ENCODE data around the gene LRRC74B.
"Not testable (repeated sequence)": the region's sequence is repeated elsewhere in the genome, so short reads cannot be mapped to it uniquely, and the experiment has no call there.

The LRRC74B gene

GRCh38 chr22:20999350-21000206 lies 46.2 kb upstream of the LRRC74B start:
- H3K4me3 ChIP-seq (ENCODE audit: low read length): no peak overlapping the region
- no peak for TF ChIP-seq CTCF (IDR thresholded peaks at IDR 0.05; ENCODE audit: insufficient read depth, low read depth, low read length, missing control alignments)
- DNase-seq (ENCODE audit: low read depth): no peak

- peak overlapping the region; percentile 82 for H3K4me3 ChIP-seq (ENCODE audit: low read length)
- no peak for TF ChIP-seq CTCF (IDR thresholded peaks at IDR 0.05; ENCODE audit: insufficient read depth, low read depth, low read length, missing control alignments)
- peak; percentile 19 for DNase-seq (ENCODE audit: low read depth)
Observed at GRCh38 chr22:21000207-21000986, 45.3 kb upstream of the LRRC74B start.

- H3K4me3 ChIP-seq (ENCODE audit: low read length): peak overlapping the region; percentile 82
- no peak for TF ChIP-seq CTCF (IDR thresholded peaks at IDR 0.05; ENCODE audit: insufficient read depth, low read depth, low read length, missing control alignments)
- DNase-seq (ENCODE audit: low read depth): no peak
Observed at GRCh38 chr22:21000987-21001600, 44.7 kb upstream of the LRRC74B start.

- peak; percentile 97 for DNase-seq (ENCODE audit: low read depth)
- no peak for TF ChIP-seq CTCF (IDR thresholded peaks at IDR 0.05; ENCODE audit: insufficient read depth, low read depth, low read length, missing control alignments)
- peak within 1 kb of the TSS; percentile 82 for H3K4me3 ChIP-seq (ENCODE audit: low read length)
Observed at GRCh38 chr22:21001601-21002325, 44.0 kb upstream of the LRRC74B start, which contains the start of gene THAP7. TSS of gene THAP7 (minus strand) at chr22:21002118. CDS start at chr22:21001911, 207 bp downstream.

GRCh38 chr22:21003782-21004181 lies 42.0 kb upstream of the LRRC74B start:
- no peak overlapping the region for H3K4me3 ChIP-seq (ENCODE audit: low read length)
- TF ChIP-seq CTCF (IDR thresholded peaks at IDR 0.05; ENCODE audit: insufficient read depth, low read depth, low read length, missing control alignments): no peak
- DNase-seq (ENCODE audit: low read depth): no peak

GRCh38 chr22:21009208-21009607 lies 36.5 kb upstream of the LRRC74B start:
- not testable (repeated sequence) for DNase-seq (ENCODE audit: low read depth)

More at GRCh38 chr22:21009208-21009607, 36.5 kb upstream of the LRRC74B start:
- not testable (repeated sequence) for H3K4me3 ChIP-seq (ENCODE audit: low read length)

Measured in epithelial cell of esophagus (primary cell).